ENCODE data around the gene FGD2. TPM values are rescaled to one million over a fixed set of nuclear protein-coding genes. Genes with fewer than 3 reads are reported as not detected.

The FGD2 gene
- total RNA-seq, 4 donors from 2014 or later = 13.1 to 46.4 (median 29.6) TPM

DNA sequence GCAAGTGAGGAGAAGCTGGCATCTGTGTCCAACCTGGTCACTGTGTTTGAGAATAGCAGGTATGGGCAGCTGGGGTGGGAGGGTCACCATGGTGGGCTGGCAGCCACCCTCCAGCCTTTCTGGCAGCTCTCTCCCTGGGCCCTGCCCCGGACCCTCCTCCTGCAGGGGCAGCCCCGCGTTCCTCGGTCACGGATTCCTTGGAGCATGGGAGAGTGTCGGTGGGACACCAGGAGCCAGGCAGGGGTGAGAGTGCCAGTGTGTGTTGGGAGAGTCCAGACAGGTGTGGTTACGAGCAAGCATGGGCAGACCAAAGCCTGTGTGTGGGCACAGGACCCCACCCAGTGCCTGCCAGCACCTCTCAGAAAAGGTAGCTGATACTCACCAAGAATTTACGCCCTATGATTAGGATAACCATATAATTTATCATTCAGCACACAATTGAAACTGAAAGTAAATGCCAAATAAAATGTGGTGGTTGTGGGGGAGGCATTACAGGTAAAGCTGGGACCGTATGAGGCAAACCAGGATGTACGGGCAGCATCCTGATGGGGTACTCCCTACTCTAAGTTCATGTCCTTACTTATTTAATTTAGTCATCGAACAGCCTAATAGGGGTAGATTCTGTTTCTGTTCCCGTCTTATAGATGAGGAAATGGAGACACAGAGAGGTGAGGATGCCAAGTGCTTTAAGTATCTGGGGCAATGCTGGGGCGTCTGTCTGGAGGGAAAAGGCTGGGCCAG is 542 bp downstream of the FGD2 start:
- H3K9me3 ChIP-seq = no peaks in the 10 kb centered on the region
- intact Hi-C loops (cut with DNase I; ENCODE audit: low total_unique reads) = no loop called here
- WGBS, 2 donors (ENCODE audit: low coverage in 1 of 2) = 64 to 65% methylated on average over 3 to 13 of the region's 13 CpGs
- H3K4me3 ChIP-seq = peak overlapping the region in 3 of 4 donors; percentile 3 to 29 (median 6)
- H3K36me3 ChIP-seq = no peaks in the 10 kb centered on the region
- H3K27ac ChIP-seq = peak overlapping the region; percentile 42 to 68 (median 56)
- TF ChIP-seq CTCF (IDR thresholded peaks at IDR 0.05) = no peak
- no peak for TF ChIP-seq POLR2AphosphoS5 (IDR thresholded peaks at IDR 0.05)
- TF ChIP-seq POLR2A (IDR thresholded peaks at IDR 0.05) = no peak
- TF ChIP-seq EP300 (IDR thresholded peaks at IDR 0.05; ENCODE audit: low read depth) = no peak
- no peaks in the 10 kb centered on the region for H3K27me3 ChIP-seq
- no peak for DNase-seq
- in situ Hi-C loops (cut with MboI; ENCODE audit: low pct_ligation_motif_present in 1 of 4, low pct_unique_long_range_greater_than_20kb in 1 of 4, low sequenced_read_pairs in 3 of 4) = loop anchor here in 3 of 4 donors (25.0 kb wide), 3 partner anchors 119 to 244 kb away; partner anchors contain the start of gene C6orf89 (in 3 of the 3)
- no peaks in the 10 kb centered on the region for H3K4me1 ChIP-seq

GRCh38 chr6:37006793-37007339 is 1.4 kb downstream of the FGD2 start:
- in situ Hi-C loops (cut with MboI; ENCODE audit: low pct_ligation_motif_present in 1 of 4, low pct_unique_long_range_greater_than_20kb in 1 of 4, low sequenced_read_pairs in 3 of 4) = loop anchor here in 3 of 4 donors (25.0 kb wide), 3 partner anchors 120 to 245 kb away; partner anchors contain the start of gene C6orf89 (in 3 of the 3)

GRCh38 chr6:37007340-37008043 is 2.0 kb downstream of the FGD2 start:
- intact Hi-C loops (cut with DNase I; ENCODE audit: low total_unique reads) (no loop called here), in situ Hi-C loops (cut with MboI; ENCODE audit: low pct_ligation_motif_present in 1 of 4, low pct_unique_long_range_greater_than_20kb in 1 of 4, low sequenced_read_pairs in 3 of 4) (loop anchor here in 3 of 4 donors (25.0 kb wide), 3 partner anchors 120 to 245 kb away; partner anchors contain the start of gene C6orf89 (in 3 of the 3))
- TF ChIP-seq POLR2AphosphoS5 (IDR thresholded peaks at IDR 0.05) (no peak), POLR2A (IDR thresholded peaks at IDR 0.05) (peak; percentile 18)
- H3K4me3 ChIP-seq = peak overlapping the region in 1 of 4 donors; percentile 29
- peak; percentile 51 for DNase-seq
- H3K4me1 ChIP-seq = no peaks in the 10 kb centered on the region
- no peaks in the 10 kb centered on the region for H3K36me3 ChIP-seq
- H3K27ac ChIP-seq = peak overlapping the region; percentile 53 to 68 (median 57)
- H3K9me3 ChIP-seq = no peaks in the 10 kb centered on the region
- H3K27me3 ChIP-seq = no peaks in the 10 kb centered on the region
- WGBS, 2 donors (ENCODE audit: low coverage in 1 of 2) = 50 to 74% methylated on average over 4 to 12 of the region's 12 CpGs

More at GRCh38 chr6:37006793-37007339, 1.4 kb downstream of the FGD2 start:
- Histone ChIP-seq H3K9me3 (no peaks in the 10 kb centered on the region), H3K36me3 (no peaks in the 10 kb centered on the region), H3K4me1 (no peaks in the 10 kb centered on the region), H3K4me3 (peak overlapping the region in 2 of 4 donors; percentile 6 to 29), H3K27ac (peak overlapping the region; percentile 53 to 68 (median 57)), H3K27me3 (no peaks in the 10 kb centered on the region)
- 63 to 71% methylated on average over 2 to 5 of the region's 5 CpGs for WGBS, 2 donors (ENCODE audit: low coverage in 1 of 2)
- no peak for DNase-seq
- intact Hi-C loops (cut with DNase I; ENCODE audit: low total_unique reads) = no loop called here
- TF ChIP-seq EP300 (IDR thresholded peaks at IDR 0.05; ENCODE audit: low read depth) (no peak), POLR2AphosphoS5 (IDR thresholded peaks at IDR 0.05) (no peak), POLR2A (IDR thresholded peaks at IDR 0.05) (no peak), CTCF (IDR thresholded peaks at IDR 0.05) (no peak)

GRCh38 chr6:37008484-37009465 is 3.3 kb downstream of the FGD2 start:
- H3K4me3 ChIP-seq = no peak overlapping the region
- intact Hi-C loops (cut with DNase I; ENCODE audit: low total_unique reads) = no loop called here
- in situ Hi-C loops (cut with MboI; ENCODE audit: low pct_ligation_motif_present in 1 of 4, low pct_unique_long_range_greater_than_20kb in 1 of 4, low sequenced_read_pairs in 3 of 4) = loop anchor here in 3 of 4 donors (25.0 kb wide), 3 partner anchors 121 to 246 kb away; partner anchors contain the start of gene C6orf89 (in 3 of the 3)
- TF ChIP-seq POLR2AphosphoS5 (IDR thresholded peaks at IDR 0.05) = no peak
- TF ChIP-seq EP300 (IDR thresholded peaks at IDR 0.05; ENCODE audit: low read depth) = no peak
- TF ChIP-seq CTCF (IDR thresholded peaks at IDR 0.05) = no peak
- H3K27ac ChIP-seq = peak overlapping the region in 3 of 4 donors; percentile 0 to 68 (median 52)
- no peak for DNase-seq
- WGBS, 2 donors (ENCODE audit: low coverage in 1 of 2) = 89% methylated on average over 15 of the region's 15 CpGs; no CpG with 5 or more reads in 1 of the 2 donors
- H3K4me1 ChIP-seq = no peaks in the 10 kb centered on the region
- no peaks in the 10 kb centered on the region for H3K27me3 ChIP-seq
- H3K36me3 ChIP-seq = no peaks in the 10 kb centered on the region
- H3K9me3 ChIP-seq = no peaks in the 10 kb centered on the region

Measured in transverse colon (tissue), 4 donors.